Upper lobe of left lung (tissue), 4 donors: Measurements from ENCODE around the gene KIRREL3.

Source experiments
- CTCF ChIP-seq, 6 experiments: fragments of 450-650 bp in 4 of 6; fragments of 200-600 bp in 2 of 6; sonication (generic) in 2 of 6; IDR thresholded peaks; one replicate each; pipeline ENCODE4 v1.5.1; 2016 to 2019; ENCODE audit warnings: antibody characterized with exemption in 6 of 6
- EP300 ChIP-seq, 4 donors: sonication (generic); formaldehyde crosslinking; IDR thresholded peaks; one replicate each; pipeline ENCODE4 v1.5.1; 2017; ENCODE audit warnings: antibody characterized with exemption in 4 of 4, control low read depth in 2 of 4
- POLR2A ChIP-seq, 4 donors: fragments of 450-650 bp; IDR thresholded peaks; one replicate each; pipeline ENCODE4 v1.5.1; 2016 to 2017; ENCODE audit warnings: antibody characterized with exemption in 4 of 4, mild to moderate bottlenecking in 2 of 4
- POLR2AphosphoS5 ChIP-seq, 2 donors: sonication (generic); formaldehyde crosslinking; IDR thresholded peaks; one replicate each; pipeline ENCODE4 v1.5.1; 2017; ENCODE audit warnings: antibody characterized with exemption in 2 of 2

DNA sequence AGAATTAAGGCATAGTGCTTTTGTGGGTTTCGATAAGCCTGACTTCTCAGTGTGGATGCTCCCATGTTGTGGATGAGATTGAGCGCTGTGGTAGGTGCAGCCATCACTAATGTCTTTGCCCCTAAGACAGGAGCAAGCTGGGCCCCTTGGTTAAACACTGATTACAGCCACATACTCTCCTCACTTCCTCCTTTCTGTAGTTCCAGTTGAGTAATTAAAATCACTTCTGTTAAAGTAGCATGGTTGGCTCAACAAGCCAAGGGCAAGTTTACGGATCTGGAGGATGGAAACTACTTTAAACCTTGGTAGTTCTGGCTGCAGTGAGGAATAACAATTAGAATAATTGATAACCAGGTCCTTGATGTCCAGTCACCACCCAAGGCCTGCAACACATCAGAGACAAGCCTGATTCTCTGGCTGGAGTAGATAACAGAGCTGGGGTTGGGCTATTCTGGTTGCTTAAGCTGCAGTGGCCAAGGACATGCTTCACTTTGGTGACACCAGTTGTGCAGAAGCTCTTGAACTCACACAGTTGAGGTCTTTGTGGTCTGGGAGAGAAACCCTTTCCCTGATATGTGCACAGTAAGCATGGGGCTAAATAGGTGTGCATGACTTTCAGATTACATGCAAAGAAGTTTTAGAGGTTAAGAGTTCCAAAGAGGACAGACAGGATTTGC lies 81.3 kb downstream of the KIRREL3 start:
- no peak for TF ChIP-seq CTCF (IDR thresholded peaks at IDR 0.05)
- TF ChIP-seq POLR2AphosphoS5 (IDR thresholded peaks at IDR 0.05), result no peak
- no peak for TF ChIP-seq POLR2A (IDR thresholded peaks at IDR 0.05)
- TF ChIP-seq EP300 (IDR thresholded peaks at IDR 0.05), result no peak
